Measurements from ENCODE around the gene MIDN.

MIDN gene

GRCh38 chr19:1229924-1230782 is 18.2 kb upstream of the MIDN start:
- Histone ChIP-seq H3K4me1 (ENCODE audit: insufficient read depth, low read length) (no peaks in the 10 kb centered on the region), H3K4me3 (ENCODE audit: low read length) (no peak overlapping the region), H3K36me3 (ENCODE audit: insufficient read depth, low read depth, low read length) (peaks cover 27% of the 10 kb centered on the region), H3K9ac (ENCODE audit: low read depth, low read length) (no peak overlapping the region), H3K9me3 (ENCODE audit: insufficient read depth, low read depth, low read length) (no peaks in the 10 kb centered on the region), H3K27me3 (ENCODE audit: insufficient read depth, low read length) (no peaks in the 10 kb centered on the region), H3K27ac (ENCODE audit: low read length) (no peak overlapping the region)

- H3K4me3 ChIP-seq (ENCODE audit: low read length), result no peak overlapping the region
- peaks cover 34% of the 10 kb centered on the region for H3K36me3 ChIP-seq (ENCODE audit: insufficient read depth, low read depth, low read length)
- no peak overlapping the region for H3K27ac ChIP-seq (ENCODE audit: low read length)
- H3K9me3 ChIP-seq (ENCODE audit: insufficient read depth, low read depth, low read length), result no peaks in the 10 kb centered on the region
- no peak overlapping the region for H3K9ac ChIP-seq (ENCODE audit: low read depth, low read length)
- H3K4me1 ChIP-seq (ENCODE audit: insufficient read depth, low read length), result no peaks in the 10 kb centered on the region
- no peaks in the 10 kb centered on the region for H3K27me3 ChIP-seq (ENCODE audit: insufficient read depth, low read length)
These were observed 17.4 kb upstream of the MIDN start for GRCh38 chr19:1230783-1231489.

GRCh38 chr19:1231729-1232637 is 16.4 kb upstream of the MIDN start:
- H3K27ac ChIP-seq (ENCODE audit: low read length), result no peak overlapping the region
- H3K36me3 ChIP-seq (ENCODE audit: insufficient read depth, low read depth, low read length), result peaks cover 30% of the 10 kb centered on the region
- no peak overlapping the region for H3K4me3 ChIP-seq (ENCODE audit: low read length)
- no peaks in the 10 kb centered on the region for H3K9me3 ChIP-seq (ENCODE audit: insufficient read depth, low read depth, low read length)
- H3K4me1 ChIP-seq (ENCODE audit: insufficient read depth, low read length), result no peaks in the 10 kb centered on the region
- no peak overlapping the region for H3K9ac ChIP-seq (ENCODE audit: low read depth, low read length)
- no peaks in the 10 kb centered on the region for H3K27me3 ChIP-seq (ENCODE audit: insufficient read depth, low read length)

- no peak overlapping the region for H3K9ac ChIP-seq (ENCODE audit: low read depth, low read length)
These were observed 15.7 kb upstream of the MIDN start for GRCh38 chr19:1232652-1233072.

GRCh38 chr19:1233115-1233667 is 15.2 kb upstream of the MIDN start:
- Histone ChIP-seq H3K36me3 (ENCODE audit: insufficient read depth, low read depth, low read length) (peaks cover 30% of the 10 kb centered on the region), H3K27ac (ENCODE audit: low read length) (no peak overlapping the region), H3K9ac (ENCODE audit: low read depth, low read length) (no peak overlapping the region), H3K27me3 (ENCODE audit: insufficient read depth, low read length) (no peaks in the 10 kb centered on the region; the same call in 1 of the 2 replicates), H3K4me1 (ENCODE audit: insufficient read depth, low read length) (no peaks in the 10 kb centered on the region), H3K4me3 (ENCODE audit: low read length) (no peak overlapping the region), H3K9me3 (ENCODE audit: insufficient read depth, low read depth, low read length) (no peaks in the 10 kb centered on the region)

More at GRCh38 chr19:1232652-1233072, 15.7 kb upstream of the MIDN start:
- H3K9me3 ChIP-seq (ENCODE audit: insufficient read depth, low read depth, low read length), result no peaks in the 10 kb centered on the region
- no peaks in the 10 kb centered on the region for H3K27me3 ChIP-seq (ENCODE audit: insufficient read depth, low read length)
- H3K27ac ChIP-seq (ENCODE audit: low read length), result no peak overlapping the region
- H3K4me3 ChIP-seq (ENCODE audit: low read length), result no peak overlapping the region
- peaks cover 30% of the 10 kb centered on the region for H3K36me3 ChIP-seq (ENCODE audit: insufficient read depth, low read depth, low read length)
- H3K4me1 ChIP-seq (ENCODE audit: insufficient read depth, low read length), result no peaks in the 10 kb centered on the region

GRCh38 chr19:1234051-1234954 is 14.1 kb upstream of the MIDN start:
- no peaks in the 10 kb centered on the region for H3K4me1 ChIP-seq (ENCODE audit: insufficient read depth, low read length)

GRCh38 chr19:1234955-1235380 is 13.4 kb upstream of the MIDN start:
- Histone ChIP-seq H3K36me3 (ENCODE audit: insufficient read depth, low read depth, low read length) (peaks cover 30% of the 10 kb centered on the region), H3K4me3 (ENCODE audit: low read length) (no peak overlapping the region), H3K9ac (ENCODE audit: low read depth, low read length) (no peak overlapping the region), H3K4me1 (ENCODE audit: insufficient read depth, low read length) (no peaks in the 10 kb centered on the region), H3K27ac (ENCODE audit: low read length) (no peak overlapping the region), H3K9me3 (ENCODE audit: insufficient read depth, low read depth, low read length) (no peaks in the 10 kb centered on the region), H3K27me3 (ENCODE audit: insufficient read depth, low read length) (no peaks in the 10 kb centered on the region; the same call in 1 of the 2 replicates)

More at GRCh38 chr19:1234051-1234954, 14.1 kb upstream of the MIDN start:
- H3K27ac ChIP-seq (ENCODE audit: low read length), result no peak overlapping the region
- H3K27me3 ChIP-seq (ENCODE audit: insufficient read depth, low read length), result no peaks in the 10 kb centered on the region; the same call in 1 of the 2 replicates
- no peaks in the 10 kb centered on the region for H3K9me3 ChIP-seq (ENCODE audit: insufficient read depth, low read depth, low read length)
- H3K4me3 ChIP-seq (ENCODE audit: low read length), result no peak overlapping the region
- H3K36me3 ChIP-seq (ENCODE audit: insufficient read depth, low read depth, low read length), result peaks cover 30% of the 10 kb centered on the region
- no peak overlapping the region for H3K9ac ChIP-seq (ENCODE audit: low read depth, low read length)

- Histone ChIP-seq H3K36me3 (ENCODE audit: insufficient read depth, low read depth, low read length) (peaks cover 30% of the 10 kb centered on the region), H3K4me3 (ENCODE audit: low read length) (peak overlapping the region; percentile 62), H3K27ac (ENCODE audit: low read length) (no peak overlapping the region), H3K9ac (ENCODE audit: low read depth, low read length) (no peak overlapping the region), H3K27me3 (ENCODE audit: insufficient read depth, low read length) (no peaks in the 10 kb centered on the region; the same call in 1 of the 2 replicates), H3K9me3 (ENCODE audit: insufficient read depth, low read depth, low read length) (no peaks in the 10 kb centered on the region), H3K4me1 (ENCODE audit: insufficient read depth, low read length) (no peaks in the 10 kb centered on the region)
These were observed 12.5 kb upstream of the MIDN start for GRCh38 chr19:1235625-1236538.

GRCh38 chr19:1236576-1236975 is 11.8 kb upstream of the MIDN start:
- H3K9ac ChIP-seq (ENCODE audit: low read depth, low read length), result no peak overlapping the region; the same call in none of the 2 replicates
- H3K4me3 ChIP-seq (ENCODE audit: low read length), result peak overlapping the region; percentile 74
- no peaks in the 10 kb centered on the region; the same call in 1 of the 2 replicates for H3K27me3 ChIP-seq (ENCODE audit: insufficient read depth, low read length)

More at GRCh38 chr19:1236576-1236975, 11.8 kb upstream of the MIDN start:
- H3K36me3 ChIP-seq (ENCODE audit: insufficient read depth, low read depth, low read length), result peaks cover 29% of the 10 kb centered on the region
- H3K27ac ChIP-seq (ENCODE audit: low read length), result no peak overlapping the region
- no peaks in the 10 kb centered on the region for H3K4me1 ChIP-seq (ENCODE audit: insufficient read depth, low read length)
- H3K9me3 ChIP-seq (ENCODE audit: insufficient read depth, low read depth, low read length), result no peaks in the 10 kb centered on the region

Data from iPS-20b (cell line).